Astrocyte (in vitro differentiated cells and primary cell): ENCODE results near the gene RGL1. TPM values are rescaled to one million over a fixed set of nuclear protein-coding genes. Genes with fewer than 3 reads are reported as not detected.

Experiments used
- DNase-seq: peaks from one replicate; pipeline ENCODE4 v3.0.0-alpha.2; 2010; ENCODE audit warnings: low read depth
- FAIRE-seq: peaks from 2 replicates; lab custom pipeline; 2011; peaks lifted over from hg19 to GRCh38; lab: Jason Lieb, UNC
- H2AFZ ChIP-seq: 2 replicates; pipeline ENCODE4 v1.6.0; 2012; ENCODE audit warnings: low read depth, low read length, inconsistent platforms
- H3K27ac ChIP-seq: 2 replicates; pipeline ENCODE4 v1.5.1; 2011; ENCODE audit warnings: low read depth, low read length, inconsistent platforms
- H3K27me3 ChIP-seq: 2 replicates; pipeline ENCODE4 v1.6.0; 2011; ENCODE audit warnings: low read length, inconsistent platforms; ENCODE audit not compliant: insufficient read depth
- H3K36me3 ChIP-seq: 2 replicates; pipeline ENCODE4 v1.5.1; 2011; ENCODE audit warnings: low read length, inconsistent platforms; ENCODE audit not compliant: insufficient read depth
- H3K4me1 ChIP-seq: 2 replicates; pipeline ENCODE4 v1.5.1; 2011; ENCODE audit warnings: low read length, inconsistent platforms; ENCODE audit not compliant: insufficient read depth
- H3K4me2 ChIP-seq: 2 replicates; pipeline ENCODE4 v1.6.0; 2012; ENCODE audit warnings: low read length, inconsistent platforms
- H3K4me3 ChIP-seq: 2 replicates; pipeline ENCODE4 v1.5.1; 2011; ENCODE audit warnings: low read depth, mild to moderate bottlenecking, low read length, inconsistent platforms; ENCODE audit not compliant: insufficient read depth
- H3K79me2 ChIP-seq: 2 replicates; pipeline ENCODE4 v1.6.0; 2012; ENCODE audit warnings: mild to moderate bottlenecking, low read length, inconsistent platforms; ENCODE audit not compliant: insufficient read depth
- H3K9ac ChIP-seq: 2 replicates; pipeline ENCODE4 v1.6.0; 2012; ENCODE audit warnings: mild to moderate bottlenecking, low read length, inconsistent platforms
- H3K9me3 ChIP-seq: 2 replicates; pipeline ENCODE4 v1.5.1; 2012; ENCODE audit warnings: low read depth, mild to moderate bottlenecking, low read length, inconsistent platforms; ENCODE audit not compliant: insufficient read depth
- H4K20me1 ChIP-seq: 2 replicates; pipeline ENCODE4 v1.6.0; 2012; ENCODE audit warnings: low read length, inconsistent platforms; ENCODE audit not compliant: insufficient read depth
- H3K27ac Mint-ChIP-seq: one replicate; pipeline ENCODE4 v1.8.0; 2021; ENCODE audit warnings: mild to moderate bottlenecking, mixed read lengths; ENCODE audit not compliant: unreplicated experiment
- H3K27me3 Mint-ChIP-seq: one replicate; pipeline ENCODE4 v1.8.0; 2021; ENCODE audit warnings: low read depth, mixed read lengths; ENCODE audit not compliant: unreplicated experiment
- H3K36me3 Mint-ChIP-seq: one replicate; pipeline ENCODE4 v1.8.0; 2021; ENCODE audit warnings: low read depth, mixed read lengths; ENCODE audit not compliant: unreplicated experiment
- H3K4me1 Mint-ChIP-seq: one replicate; pipeline ENCODE4 v1.8.0; 2021; ENCODE audit warnings: low read depth, mixed read lengths; ENCODE audit not compliant: unreplicated experiment
- H3K4me3 Mint-ChIP-seq: one replicate; pipeline ENCODE4 v1.8.0; 2021; ENCODE audit warnings: mild to moderate bottlenecking, moderate library complexity, mixed read lengths; ENCODE audit not compliant: unreplicated experiment
- H3K9me3 Mint-ChIP-seq: one replicate; pipeline ENCODE4 v1.8.0; 2021; ENCODE audit warnings: mild to moderate bottlenecking, mixed read lengths; ENCODE audit not compliant: unreplicated experiment
- EZH2 ChIP-seq: IDR thresholded peaks from 2 replicates; pipeline ENCODE4 v1.6.1; 2012; ENCODE audit warnings: mild to moderate bottlenecking, low read length, inconsistent platforms; ENCODE audit not compliant: insufficient read depth
- total RNA-seq: library from RNA; stranded (reverse); gene quantifications from 2 replicates; pipeline ENCODE4 v1.2.1, GENCODE V29; 2021
- TF ChIP-seq, protein P1 (sequence below): IDR thresholded peaks from 2 replicates; pipeline ENCODE4 v1.5.1; 2011; ENCODE audit warnings: low read depth, mild to moderate bottlenecking, inconsistent platforms, low read length, moderate library complexity; ENCODE audit not compliant: insufficient read depth

The RGL1 gene
- total RNA-seq, 1 donor from 2014 or later, result 10.1 TPM

DNA sequence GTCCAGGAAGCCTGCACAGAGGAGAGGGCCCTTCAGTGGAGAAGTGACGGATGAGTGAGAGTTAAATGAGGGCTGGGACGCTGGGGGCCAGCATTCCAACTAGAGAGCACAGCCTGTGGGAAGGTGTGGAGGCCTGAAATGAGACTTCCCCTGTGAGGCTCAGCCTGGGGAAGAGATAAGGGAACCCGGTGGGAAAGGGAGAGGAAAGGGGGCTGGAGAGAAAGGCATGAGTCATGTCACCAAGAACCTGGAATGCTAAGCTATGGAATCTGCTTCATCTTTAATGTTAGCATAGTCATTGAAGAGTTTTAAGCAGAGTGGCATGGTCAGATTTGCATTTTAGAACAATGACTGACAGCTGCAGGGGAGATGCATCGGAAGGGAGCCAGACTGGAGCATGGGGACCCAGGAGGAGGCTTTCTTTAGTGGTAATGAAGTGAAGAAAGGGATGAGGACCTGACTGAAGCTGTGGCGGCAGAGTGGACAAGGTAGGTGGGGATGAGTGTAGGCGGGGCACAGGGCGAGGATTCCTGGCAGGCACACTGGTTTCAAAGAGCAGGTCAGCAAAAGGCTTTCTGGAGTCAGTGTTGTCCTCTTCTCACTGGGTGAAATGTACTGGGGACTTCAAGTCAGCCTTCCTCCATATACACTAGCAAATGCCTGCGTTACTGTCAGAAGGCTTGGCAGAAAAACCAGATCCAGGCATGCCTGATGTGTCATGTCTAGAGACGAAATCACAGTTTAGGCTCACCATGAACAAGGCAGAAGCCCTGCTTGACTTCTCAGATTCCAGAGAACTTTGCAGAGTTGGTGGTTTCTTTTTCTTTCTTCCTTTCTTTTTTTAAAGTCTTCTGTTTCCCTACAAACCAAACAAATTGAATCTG is 8.0 kb downstream of the RGL1 start:
- DNase-seq (peak; percentile 66), FAIRE-seq (peak; percentile 56)
- Histone ChIP-seq H3K4me3 (peak overlapping the region; percentile 9), H3K4me2 (peak overlapping the region; percentile 78), H3K9ac (peak overlapping the region; percentile 17), H3K79me2 (peaks cover 7% of the 10 kb centered on the region), H3K9me3 (no peaks in the 10 kb centered on the region), H3K27me3 (no peaks in the 10 kb centered on the region), H3K36me3 (no peaks in the 10 kb centered on the region), H3K27ac (peak overlapping the region; percentile 9), H4K20me1 (peaks cover 6% of the 10 kb centered on the region), H3K4me1 (peaks cover 29% of the 10 kb centered on the region), H2AFZ (no peak overlapping the region)
- H3K4me3 Mint-ChIP-seq, result peak overlapping the region; percentile 29
- H3K36me3 Mint-ChIP-seq, result peaks cover 5% of the 10 kb centered on the region
- TF ChIP-seq, protein P1, sequence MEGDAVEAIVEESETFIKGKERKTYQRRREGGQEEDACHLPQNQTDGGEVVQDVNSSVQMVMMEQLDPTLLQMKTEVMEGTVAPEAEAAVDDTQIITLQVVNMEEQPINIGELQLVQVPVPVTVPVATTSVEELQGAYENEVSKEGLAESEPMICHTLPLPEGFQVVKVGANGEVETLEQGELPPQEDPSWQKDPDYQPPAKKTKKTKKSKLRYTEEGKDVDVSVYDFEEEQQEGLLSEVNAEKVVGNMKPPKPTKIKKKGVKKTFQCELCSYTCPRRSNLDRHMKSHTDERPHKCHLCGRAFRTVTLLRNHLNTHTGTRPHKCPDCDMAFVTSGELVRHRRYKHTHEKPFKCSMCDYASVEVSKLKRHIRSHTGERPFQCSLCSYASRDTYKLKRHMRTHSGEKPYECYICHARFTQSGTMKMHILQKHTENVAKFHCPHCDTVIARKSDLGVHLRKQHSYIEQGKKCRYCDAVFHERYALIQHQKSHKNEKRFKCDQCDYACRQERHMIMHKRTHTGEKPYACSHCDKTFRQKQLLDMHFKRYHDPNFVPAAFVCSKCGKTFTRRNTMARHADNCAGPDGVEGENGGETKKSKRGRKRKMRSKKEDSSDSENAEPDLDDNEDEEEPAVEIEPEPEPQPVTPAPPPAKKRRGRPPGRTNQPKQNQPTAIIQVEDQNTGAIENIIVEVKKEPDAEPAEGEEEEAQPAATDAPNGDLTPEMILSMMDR, result no peak
- no peak for TF ChIP-seq EZH2
- H3K27ac Mint-ChIP-seq, result peak overlapping the region; percentile 50
- H3K27me3 Mint-ChIP-seq, result no peaks in the 10 kb centered on the region
- peaks cover 54% of the 10 kb centered on the region for H3K4me1 Mint-ChIP-seq
- no peaks in the 10 kb centered on the region for H3K9me3 Mint-ChIP-seq

DNA sequence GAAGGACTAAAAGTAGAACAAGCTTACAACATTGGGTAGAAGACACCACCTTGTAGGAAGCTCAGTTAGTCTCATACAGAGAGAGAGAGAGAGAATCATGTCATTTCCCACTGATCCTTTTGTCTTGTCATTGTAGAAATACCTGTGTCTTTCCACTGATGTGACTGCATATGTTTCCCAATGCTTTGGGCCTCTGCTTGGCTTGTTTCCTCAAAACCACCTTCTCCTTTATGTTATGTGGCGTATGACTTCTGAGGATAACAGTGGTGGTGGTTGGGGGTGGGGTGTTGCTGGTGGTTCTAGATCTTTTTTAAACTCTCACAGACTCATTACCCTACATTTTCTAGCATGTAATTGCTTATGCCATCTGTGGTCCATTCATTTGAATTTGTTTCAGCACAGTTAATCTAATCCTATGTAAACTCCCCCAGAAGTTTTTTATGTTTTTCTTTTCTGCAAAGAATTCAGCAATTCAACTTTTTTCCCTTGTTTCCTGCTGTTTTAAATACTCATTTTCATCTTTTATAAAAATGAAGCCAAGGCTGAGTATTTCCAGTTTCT is 9.3 kb downstream of the RGL1 start:
- no peaks in the 10 kb centered on the region for H3K9me3 Mint-ChIP-seq
- no peak overlapping the region for H3K4me2 ChIP-seq
- DNase-seq, result no peak
- H3K9ac ChIP-seq, result no peak overlapping the region
- H3K4me3 Mint-ChIP-seq, result no peak overlapping the region
- peaks cover 6% of the 10 kb centered on the region for H4K20me1 ChIP-seq
- H3K4me1 Mint-ChIP-seq, result peaks cover 50% of the 10 kb centered on the region
- H3K36me3 Mint-ChIP-seq, result peaks cover 5% of the 10 kb centered on the region
- no peak overlapping the region for H3K4me3 ChIP-seq
- H3K27ac ChIP-seq, result no peak overlapping the region
- no peaks in the 10 kb centered on the region for H3K27me3 Mint-ChIP-seq
- peaks cover 4% of the 10 kb centered on the region for H3K79me2 ChIP-seq
- H3K27ac Mint-ChIP-seq, result peak overlapping the region; percentile 48
- no peak for FAIRE-seq
- no peaks in the 10 kb centered on the region for H3K36me3 ChIP-seq
- H3K4me1 ChIP-seq, result peaks cover 18% of the 10 kb centered on the region
- no peaks in the 10 kb centered on the region for H3K9me3 ChIP-seq
- no peak overlapping the region for H2AFZ ChIP-seq
- H3K27me3 ChIP-seq, result no peaks in the 10 kb centered on the region
- TF ChIP-seq, protein P1, result no peak
- no peak for TF ChIP-seq EZH2
